Measurements from ENCODE around the gene PNPO. TPM values are rescaled to one million over a fixed set of nuclear protein-coding genes. Genes with fewer than 3 reads are reported as not detected.
"Not testable (repeated sequence)": the region's sequence is repeated elsewhere in the genome, so short reads cannot be mapped to it uniquely, and the experiment has no call there.

PNPO gene
- total RNA-seq, 1 donor from 2014 or later: 43.5 TPM

- no peak for DNase-seq (ENCODE audit: low read depth)
- TF ChIP-seq CTCF (IDR thresholded peaks at IDR 0.05; ENCODE audit: insufficient read depth, low read length, poor library complexity, severe bottlenecking): no peak
- H3K27me3 ChIP-seq (ENCODE audit: control insufficient read depth, insufficient read depth, low read length): no peaks in the 10 kb centered on the region
- no peak overlapping the region for H3K4me3 ChIP-seq (ENCODE audit: low read depth, low read length)
- H3K36me3 ChIP-seq (ENCODE audit: control insufficient read depth, insufficient read depth, low read length): no peaks in the 10 kb centered on the region
Measured at GRCh38 chr17:47929218-47930000, 12.0 kb upstream of the PNPO start.

- H3K36me3 ChIP-seq (ENCODE audit: control insufficient read depth, insufficient read depth, low read length): no peaks in the 10 kb centered on the region
- H3K27me3 ChIP-seq (ENCODE audit: control insufficient read depth, insufficient read depth, low read length): no peaks in the 10 kb centered on the region
- no peak overlapping the region for H3K4me3 ChIP-seq (ENCODE audit: low read depth, low read length)
- DNase-seq (ENCODE audit: low read depth): no peak
- no peak for TF ChIP-seq CTCF (IDR thresholded peaks at IDR 0.05; ENCODE audit: insufficient read depth, low read length, poor library complexity, severe bottlenecking)
Measured at GRCh38 chr17:47931848-47932247, 9.5 kb upstream of the PNPO start.

GRCh38 chr17:47934856-47935255, 6.5 kb upstream of the PNPO start:
- no peak for TF ChIP-seq CTCF (IDR thresholded peaks at IDR 0.05; ENCODE audit: insufficient read depth, low read length, poor library complexity, severe bottlenecking)
- Histone ChIP-seq H3K4me3 (ENCODE audit: low read depth, low read length) (no peak overlapping the region), H3K27me3 (ENCODE audit: control insufficient read depth, insufficient read depth, low read length) (no peaks in the 10 kb centered on the region), H3K36me3 (ENCODE audit: control insufficient read depth, insufficient read depth, low read length) (no peaks in the 10 kb centered on the region)
- DNase-seq (ENCODE audit: low read depth): no peak

GRCh38 chr17:47935468-47935867, 5.9 kb upstream of the PNPO start:
- not testable (repeated sequence) for H3K27me3 ChIP-seq (ENCODE audit: control insufficient read depth, insufficient read depth, low read length); H3K4me3 ChIP-seq (ENCODE audit: low read depth, low read length); DNase-seq (ENCODE audit: low read depth); H3K36me3 ChIP-seq (ENCODE audit: control insufficient read depth, insufficient read depth, low read length)

- no peak overlapping the region for H3K4me3 ChIP-seq (ENCODE audit: low read depth, low read length)
- no peaks in the 10 kb centered on the region for H3K27me3 ChIP-seq (ENCODE audit: control insufficient read depth, insufficient read depth, low read length)
- DNase-seq (ENCODE audit: low read depth): no peak
- no peaks in the 10 kb centered on the region for H3K36me3 ChIP-seq (ENCODE audit: control insufficient read depth, insufficient read depth, low read length)
- TF ChIP-seq CTCF (IDR thresholded peaks at IDR 0.05; ENCODE audit: insufficient read depth, low read length, poor library complexity, severe bottlenecking): no peak
Measured at GRCh38 chr17:47935961-47936360, 5.4 kb upstream of the PNPO start.

GRCh38 chr17:47937941-47938340, 3.4 kb upstream of the PNPO start:
- H3K4me3 ChIP-seq (ENCODE audit: low read depth, low read length): no peak overlapping the region
- no peaks in the 10 kb centered on the region for H3K27me3 ChIP-seq (ENCODE audit: control insufficient read depth, insufficient read depth, low read length)
- no peak for TF ChIP-seq CTCF (IDR thresholded peaks at IDR 0.05; ENCODE audit: insufficient read depth, low read length, poor library complexity, severe bottlenecking)
- DNase-seq (ENCODE audit: low read depth): no peak
- no peaks in the 10 kb centered on the region for H3K36me3 ChIP-seq (ENCODE audit: control insufficient read depth, insufficient read depth, low read length)

Data from kidney epithelial cell (primary cell).